GM13976 (cell line): ENCODE data around the gene PVALB.

Source experiments
- DNase-seq: peaks from one replicate; pipeline ENCODE4 v3.0.0; 2012; ENCODE audit warnings: low spot score
- CTCF ChIP-seq: IDR thresholded peaks from 2 replicates; pipeline ENCODE4 v1.5.1; 2012; ENCODE audit warnings: borderline replicate concordance, mild to moderate bottlenecking; ENCODE audit not compliant: insufficient read depth; ENCODE audit errors: extremely low read depth, missing control alignments, control extremely low read depth
- in situ Hi-C: fragments of 300-500 bp; cut with MboI; formaldehyde crosslinking; loops from one replicate; pipeline ENCODE4 v1.12.0; 2022; ENCODE audit warnings: low sequenced_read_pairs, mixed read lengths, inconsistent platforms; ENCODE audit not compliant: unreplicated experiment

Gene PVALB

GRCh38 chr22:36856121-36856791 lies 39.4 kb upstream of the PVALB start:
- DNase-seq: peak; percentile 87
- in situ Hi-C loops: no loop called here
- TF ChIP-seq CTCF: peak; percentile 100

- in situ Hi-C loops: no loop called here
- TF ChIP-seq CTCF: no peak
- no peak for DNase-seq
Measured at GRCh38 chr22:36855478-36855877, 38.6 kb upstream of the PVALB start.

GRCh38 chr22:36853407-36854099 lies 36.7 kb upstream of the PVALB start:
- in situ Hi-C loops: no loop called here
- TF ChIP-seq CTCF: peak; percentile 50

GRCh38 chr22:36852056-36852973 lies 35.5 kb upstream of the PVALB start:
- in situ Hi-C loops: no loop called here
- no peak for TF ChIP-seq CTCF
- no peak for DNase-seq

More at GRCh38 chr22:36853407-36854099, 36.7 kb upstream of the PVALB start:
- peak; percentile 86 for DNase-seq

- in situ Hi-C loops: no loop called here
- DNase-seq: no peak
Measured at GRCh38 chr22:36850682-36851081, 33.8 kb upstream of the PVALB start.

More at GRCh38 chr22:36850682-36851081, 33.8 kb upstream of the PVALB start:
- TF ChIP-seq CTCF: no peak
